ENCODE data around the gene MPV17.

Gene MPV17

DNA sequence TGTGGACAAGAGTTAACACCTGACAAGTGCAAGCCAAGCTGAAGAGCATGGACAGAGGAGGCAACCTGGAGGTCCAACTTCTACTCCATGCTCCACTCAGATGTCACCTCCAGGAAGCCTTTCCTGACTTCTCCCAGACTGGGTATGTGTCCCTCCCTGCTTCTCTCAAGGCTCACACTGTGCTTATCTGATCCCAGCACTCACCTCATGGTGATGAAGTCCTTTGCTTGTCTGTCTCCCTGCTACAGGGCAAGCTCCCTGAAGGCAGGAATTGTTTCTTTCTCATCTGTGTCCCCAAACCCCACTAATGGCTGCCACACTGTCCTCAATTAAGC is 57.4 kb downstream of the MPV17 start:
- Histone ChIP-seq H3K79me2 (ENCODE audit: control insufficient read depth, low read length) (no peaks in the 10 kb centered on the region), H3K27me3 (ENCODE audit: control insufficient read depth, low read length) (peaks cover 62% of the 10 kb centered on the region), H3K4me1 (ENCODE audit: control insufficient read depth, low read length) (peaks cover 33% of the 10 kb centered on the region), H3K27ac (ENCODE audit: low read depth, low read length) (no peak overlapping the region), H3K9me2 (replicated peaks; ENCODE audit: control insufficient read depth, low read length) (no peaks in the 10 kb centered on the region), H3K4me3 (ENCODE audit: low read length) (no peak overlapping the region), H3K36me3 (ENCODE audit: control insufficient read depth, low read length) (no peaks in the 10 kb centered on the region), H3K9me3 (ENCODE audit: control insufficient read depth, insufficient read depth, low read length) (no peaks in the 10 kb centered on the region), H3F3A (ENCODE audit: control insufficient read depth, insufficient read depth) (no peaks in the 10 kb centered on the region), H4K20me1 (ENCODE audit: control insufficient read depth, insufficient read depth, low read depth, low read length) (no peaks in the 10 kb centered on the region), H3K4me2 (ENCODE audit: low read length) (no peak overlapping the region; the same call in 1 of the 2 replicates)
- no peak for TF ChIP-seq CTCF (IDR thresholded peaks at IDR 0.05; ENCODE audit: low read depth, low read length, poor library complexity, severe bottlenecking)

- Histone ChIP-seq H3K27ac (ENCODE audit: low read depth, low read length) (no peak overlapping the region), H4K20me1 (ENCODE audit: control insufficient read depth, insufficient read depth, low read depth, low read length) (no peaks in the 10 kb centered on the region), H3K9me3 (ENCODE audit: control insufficient read depth, insufficient read depth, low read length) (no peaks in the 10 kb centered on the region), H3K4me1 (ENCODE audit: control insufficient read depth, low read length) (peaks cover 33% of the 10 kb centered on the region), H3K4me2 (ENCODE audit: low read length) (peak overlapping the region; percentile 89), H3K4me3 (ENCODE audit: low read length) (peak overlapping the region; percentile 78), H3K36me3 (ENCODE audit: control insufficient read depth, low read length) (no peaks in the 10 kb centered on the region), H3K79me2 (ENCODE audit: control insufficient read depth, low read length) (no peaks in the 10 kb centered on the region), H3K27me3 (ENCODE audit: control insufficient read depth, low read length) (peaks cover 68% of the 10 kb centered on the region), H3K9me2 (replicated peaks; ENCODE audit: control insufficient read depth, low read length) (no peaks in the 10 kb centered on the region), H3F3A (ENCODE audit: control insufficient read depth, insufficient read depth) (no peaks in the 10 kb centered on the region)
- TF ChIP-seq EZH2phosphoT487 (IDR thresholded peaks at IDR 0.05; ENCODE audit: borderline replicate concordance, low read length) (no peak), CTCF (IDR thresholded peaks at IDR 0.05; ENCODE audit: low read depth, low read length, poor library complexity, severe bottlenecking) (peak; percentile 73)
Observed at GRCh38 chr2:27264753-27265535, 58.0 kb downstream of the MPV17 start.

GRCh38 chr2:27264253-27264752 is 58.6 kb downstream of the MPV17 start:
- Histone ChIP-seq H3K4me1 (ENCODE audit: control insufficient read depth, low read length) (peaks cover 33% of the 10 kb centered on the region), H3K9me3 (ENCODE audit: control insufficient read depth, insufficient read depth, low read length) (no peaks in the 10 kb centered on the region), H3K9me2 (replicated peaks; ENCODE audit: control insufficient read depth, low read length) (no peaks in the 10 kb centered on the region), H3K27me3 (ENCODE audit: control insufficient read depth, low read length) (peaks cover 73% of the 10 kb centered on the region), H4K20me1 (ENCODE audit: control insufficient read depth, insufficient read depth, low read depth, low read length) (no peaks in the 10 kb centered on the region), H3K27ac (ENCODE audit: low read depth, low read length) (no peak overlapping the region), H3K4me2 (ENCODE audit: low read length) (peak overlapping the region; percentile 89), H3F3A (ENCODE audit: control insufficient read depth, insufficient read depth) (no peaks in the 10 kb centered on the region), H3K36me3 (ENCODE audit: control insufficient read depth, low read length) (no peaks in the 10 kb centered on the region), H3K79me2 (ENCODE audit: control insufficient read depth, low read length) (no peaks in the 10 kb centered on the region), H3K4me3 (ENCODE audit: low read length) (peak overlapping the region; percentile 78)
- TF ChIP-seq EZH2phosphoT487 (IDR thresholded peaks at IDR 0.05; ENCODE audit: borderline replicate concordance, low read length) (no peak), CTCF (IDR thresholded peaks at IDR 0.05; ENCODE audit: low read depth, low read length, poor library complexity, severe bottlenecking) (no peak)
